HepG2 (cell line): ENCODE data around the gene KLF16. TPM values are rescaled to one million over a fixed set of nuclear protein-coding genes. Genes with fewer than 3 reads are reported as not detected.
A peak's percentile ranks its signal among the peaks of the same experiment; 100 is the strongest.

ENCODE experiments used
- GTF2F1 ChIP-seq: fragments of 150-350 bp; IDR thresholded peaks from 2 replicates; pipeline ENCODE4 v1.6.1; 2014; ENCODE audit warnings: low read length
- HDAC1 ChIP-seq: sonication (generic); formaldehyde crosslinking; IDR thresholded peaks from 2 replicates; pipeline ENCODE4 v1.5.1; 2020; ENCODE audit warnings: mild to moderate bottlenecking, missing genetic modification reagents
- HOXA9 ChIP-seq: sonication (generic); formaldehyde crosslinking; IDR thresholded peaks from 2 replicates; pipeline ENCODE4 v1.8.1; 2022; ENCODE audit warnings: missing genetic modification reagents, mild to moderate bottlenecking, moderate library complexity, borderline replicate concordance
- MED13 ChIP-seq: sonication (generic); formaldehyde crosslinking; IDR thresholded peaks from 2 replicates; pipeline ENCODE4 v1.5.0; 2020; ENCODE audit warnings: missing genetic modification reagents
- MEIS1 ChIP-seq: sonication (generic); formaldehyde crosslinking; IDR thresholded peaks from 2 replicates; pipeline ENCODE4 v1.9.0; 2021; ENCODE audit warnings: mild to moderate bottlenecking, missing genetic modification reagents, moderate library complexity, borderline replicate concordance
- MIER3 ChIP-seq: IDR thresholded peaks from 2 replicates; pipeline ENCODE4 v1.6.1; 2016; ENCODE audit warnings: missing compliant biosample characterization, borderline replicate concordance
- PPARG ChIP-seq: conservative IDR thresholded peaks from 2 replicates; pipeline ENCODE4 v1.6.1; 2016; ENCODE audit warnings: missing biosample characterization, missing genetic modification reagents
- SCMH1 ChIP-seq: sonication (generic); formaldehyde crosslinking; IDR thresholded peaks from 2 replicates; pipeline ENCODE4 v1.9.0; 2021; ENCODE audit warnings: missing genetic modification reagents, mild to moderate bottlenecking, borderline replicate concordance
- SIN3B ChIP-seq: fragments of 150-350 bp; IDR thresholded peaks from 2 replicates; pipeline ENCODE4 v1.6.1; 2014; ENCODE audit warnings: low read length
- SMARCE1 ChIP-seq: fragments of 450-650 bp; IDR thresholded peaks from 2 replicates; pipeline ENCODE4 v1.6.1; 2017; ENCODE audit warnings: borderline replicate concordance
- ZNF251 ChIP-seq: sonication (generic); formaldehyde crosslinking; IDR thresholded peaks from 2 replicates; pipeline ENCODE4 v1.9.0; 2021; ENCODE audit warnings: mild to moderate bottlenecking, missing genetic modification reagents
- ZNF569 ChIP-seq: sonication (generic); formaldehyde crosslinking; IDR thresholded peaks from 2 replicates; pipeline ENCODE4 v1.5.0; 2020; ENCODE audit warnings: mild to moderate bottlenecking, missing genetic modification reagents, moderate library complexity, borderline replicate concordance
- ZNF879 ChIP-seq: sonication (generic); formaldehyde crosslinking; IDR thresholded peaks from 2 replicates; pipeline ENCODE4 v1.8.1; 2023; ENCODE audit warnings: missing genetic modification reagents
- polyA plus RNA-seq, 8 experiments: library from polyadenylated mRNA; depleted of rRNA in 3 of 8; stranded (reverse) in 7 of 8; unstranded in 1 of 8; fragments of >200 nt; fragmentation: Illumina TruSeq in 4 of 8; extraction: Trizol in 4 of 8; gene quantifications; 2 replicates each; pipeline versions ENCODE4 v1.2.1 to v1.2.3, GENCODE V29; 2011 to 2016; ENCODE audit warnings: low read depth in 4 of 8, missing spikeins in 1 of 8, mixed read lengths in 1 of 8; ENCODE audit not compliant: insufficient read depth in 1 of 8
- total RNA-seq, 5 experiments: library from RNA; depleted of rRNA; stranded (reverse); fragments of >200 nt; fragmentation: Illumina TruSeq; extraction: Trizol; gene quantifications; 2 replicates each; pipeline ENCODE4 v1.2.3, GENCODE V29; 2016; ENCODE audit warnings: low read depth in 1 of 5
- TF ChIP-seq, protein P1 (sequence below): sonication (generic); formaldehyde crosslinking; IDR thresholded peaks from 2 replicates; pipeline ENCODE4 v1.8.0; 2022; ENCODE audit warnings: missing genetic modification reagents, mild to moderate bottlenecking, inconsistent platforms, borderline replicate concordance
- TF ChIP-seq, protein P2 (sequence below): sonication (generic); formaldehyde crosslinking; IDR thresholded peaks from 2 replicates; pipeline ENCODE4 v1.4.0; 2020; ENCODE audit warnings: mild to moderate bottlenecking, missing genetic modification reagents
- TF ChIP-seq, protein P3 (sequence below): sonication (generic); formaldehyde crosslinking; IDR thresholded peaks from 2 replicates; pipeline ENCODE4 v1.8.1; 2023; ENCODE audit warnings: mild to moderate bottlenecking, moderate library complexity, missing genetic modification reagents
- TF ChIP-seq, protein P4 (sequence below): sonication (generic); formaldehyde crosslinking; IDR thresholded peaks from 2 replicates; pipeline ENCODE4 v1.4.0; 2020; ENCODE audit warnings: missing genetic modification reagents
- TF ChIP-seq, protein P5 (sequence below): sonication (generic); formaldehyde crosslinking; conservative IDR thresholded peaks from 2 replicates; pipeline ENCODE4 v1.8.0; 2022; ENCODE audit warnings: missing genetic modification reagents
- TF ChIP-seq, protein P6 (sequence below): IDR thresholded peaks from 2 replicates; pipeline ENCODE4 v1.6.1; 2012; ENCODE audit warnings: low read depth, low read length, improper control_type of control experiment

Gene KLF16
- total and polyA plus RNA-seq, 2 of the 13 experiments (the other 11 are each of a cell fraction or from before 2014, with no cell fraction given), result 3.5 to 6.7 TPM

DNA sequence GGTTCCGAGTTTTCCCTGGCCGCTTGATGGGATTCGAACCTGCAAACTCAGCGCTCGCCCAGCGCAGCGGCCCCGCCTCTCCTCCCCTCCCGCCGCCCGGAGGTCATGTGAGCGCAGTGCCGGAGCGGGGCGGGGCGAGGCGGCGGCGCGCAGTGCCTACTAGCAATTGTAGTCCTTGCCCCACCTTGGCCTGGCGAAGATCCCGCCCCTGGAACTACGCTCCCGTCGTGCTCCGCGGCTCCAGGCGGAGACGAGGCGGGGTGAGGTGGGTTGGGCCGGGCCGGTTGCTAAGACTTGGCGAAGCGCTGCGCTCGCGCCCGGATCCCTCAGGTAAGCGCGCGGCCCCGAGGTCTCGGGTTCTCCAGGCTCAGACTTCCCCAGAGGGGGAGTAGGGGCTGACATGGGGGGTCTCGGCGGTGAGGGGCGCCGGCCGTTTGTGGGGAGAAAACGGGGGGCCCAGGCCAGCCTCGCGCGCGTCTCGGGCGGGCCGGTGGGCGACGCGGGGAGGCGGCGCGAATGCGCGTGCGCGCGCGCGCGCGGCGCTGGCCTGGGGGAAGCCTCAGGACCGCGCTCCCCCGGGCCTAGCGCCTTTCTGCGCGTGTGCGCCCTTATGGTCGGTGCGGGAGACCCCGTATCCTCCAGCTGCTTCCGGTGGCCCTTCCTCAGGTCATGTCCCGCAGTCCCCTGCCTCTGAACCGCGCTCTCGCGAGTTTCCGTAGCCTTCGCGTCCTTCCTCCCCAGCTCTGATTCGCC lies 41.9 kb upstream of the KLF16 start, which contains the start of the genes ADAT3 and SCAMP4 (continued):
- TF ChIP-seq, protein P1, sequence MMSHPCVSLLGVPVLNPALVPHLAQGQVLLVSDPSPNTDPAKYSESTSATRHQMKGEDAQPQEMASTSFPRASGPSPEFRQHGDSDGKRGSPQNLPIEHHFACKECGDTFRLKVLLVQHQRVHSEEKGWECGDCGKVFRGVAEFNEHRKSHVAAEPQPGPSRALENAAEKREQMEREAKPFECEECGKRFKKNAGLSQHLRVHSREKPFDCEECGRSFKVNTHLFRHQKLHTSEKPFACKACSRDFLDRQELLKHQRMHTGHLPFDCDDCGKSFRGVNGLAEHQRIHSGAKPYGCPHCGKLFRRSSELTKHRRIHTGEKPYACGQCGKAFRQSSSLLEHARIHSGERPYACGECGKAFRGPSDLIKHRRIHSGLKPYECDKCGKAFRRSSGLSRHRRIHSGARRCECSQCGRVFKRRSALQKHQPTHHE (CRISPR knock-in tag), result no peak
- TF ChIP-seq ZNF879 (CRISPR knock-in tag) (no peak), MIER3 (peak; percentile 30; the same call in 1 of the 2 replicates), ZNF569 (CRISPR knock-in tag) (no peak), HOXA9 (no peak), SMARCE1 (no peak), ZNF251 (CRISPR knock-in tag) (no peak; the same call in 1 of the 2 replicates), MED13 (0 out of 2 replicates have a peak, but pooled peaks have one; percentile 49), GTF2F1 (no peak), PPARG (CRISPR knock-in tag) (no peak), MEIS1 (CRISPR knock-in tag) (no peak; the same call in 1 of the 2 replicates), SIN3B (no peak), SCMH1 (CRISPR knock-in tag) (no peak), HDAC1 (CRISPR knock-in tag) (peak; percentile 54; the same call in 1 of the 2 replicates)
- TF ChIP-seq, protein P2, sequence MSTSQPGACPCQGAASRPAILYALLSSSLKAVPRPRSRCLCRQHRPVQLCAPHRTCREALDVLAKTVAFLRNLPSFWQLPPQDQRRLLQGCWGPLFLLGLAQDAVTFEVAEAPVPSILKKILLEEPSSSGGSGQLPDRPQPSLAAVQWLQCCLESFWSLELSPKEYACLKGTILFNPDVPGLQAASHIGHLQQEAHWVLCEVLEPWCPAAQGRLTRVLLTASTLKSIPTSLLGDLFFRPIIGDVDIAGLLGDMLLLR, result no peak
- TF ChIP-seq, protein P3, sequence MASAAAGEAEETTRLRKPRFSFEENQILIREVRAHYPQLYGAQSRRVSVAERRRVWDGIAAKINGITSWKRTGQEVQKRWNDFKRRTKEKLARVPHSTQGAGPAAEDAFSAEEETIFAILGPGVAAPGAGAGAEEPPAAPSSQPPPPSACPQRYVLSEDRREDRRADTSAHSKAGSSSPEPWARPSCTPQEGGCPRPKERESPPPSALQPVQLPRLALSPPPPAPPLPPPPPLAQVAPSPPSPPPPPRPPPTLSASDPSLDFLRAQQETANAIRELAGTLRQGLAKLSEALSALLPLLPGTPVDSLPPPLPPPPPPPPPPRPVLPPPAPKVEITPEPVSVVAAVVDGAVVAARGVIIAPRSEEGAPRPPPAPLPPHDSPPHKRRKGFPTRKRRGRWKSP, result peak; percentile 85; the same call in 1 of the 2 replicates
- TF ChIP-seq, protein P4, sequence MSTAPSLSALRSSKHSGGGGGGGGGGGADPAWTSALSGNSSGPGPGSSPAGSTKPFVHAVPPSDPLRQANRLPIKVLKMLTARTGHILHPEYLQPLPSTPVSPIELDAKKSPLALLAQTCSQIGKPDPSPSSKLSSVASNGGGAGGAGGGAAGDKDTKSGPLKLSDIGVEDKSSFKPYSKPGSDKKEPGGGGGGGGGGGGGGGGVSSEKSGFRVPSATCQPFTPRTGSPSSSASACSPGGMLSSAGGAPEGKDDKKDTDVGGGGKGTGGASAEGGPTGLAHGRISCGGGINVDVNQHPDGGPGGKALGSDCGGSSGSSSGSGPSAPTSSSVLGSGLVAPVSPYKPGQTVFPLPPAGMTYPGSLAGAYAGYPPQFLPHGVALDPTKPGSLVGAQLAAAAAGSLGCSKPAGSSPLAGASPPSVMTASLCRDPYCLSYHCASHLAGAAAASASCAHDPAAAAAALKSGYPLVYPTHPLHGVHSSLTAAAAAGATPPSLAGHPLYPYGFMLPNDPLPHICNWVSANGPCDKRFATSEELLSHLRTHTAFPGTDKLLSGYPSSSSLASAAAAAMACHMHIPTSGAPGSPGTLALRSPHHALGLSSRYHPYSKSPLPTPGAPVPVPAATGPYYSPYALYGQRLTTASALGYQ (CRISPR knock-in tag), result no peak; the same call in 1 of the 2 replicates
- TF ChIP-seq, protein P5, sequence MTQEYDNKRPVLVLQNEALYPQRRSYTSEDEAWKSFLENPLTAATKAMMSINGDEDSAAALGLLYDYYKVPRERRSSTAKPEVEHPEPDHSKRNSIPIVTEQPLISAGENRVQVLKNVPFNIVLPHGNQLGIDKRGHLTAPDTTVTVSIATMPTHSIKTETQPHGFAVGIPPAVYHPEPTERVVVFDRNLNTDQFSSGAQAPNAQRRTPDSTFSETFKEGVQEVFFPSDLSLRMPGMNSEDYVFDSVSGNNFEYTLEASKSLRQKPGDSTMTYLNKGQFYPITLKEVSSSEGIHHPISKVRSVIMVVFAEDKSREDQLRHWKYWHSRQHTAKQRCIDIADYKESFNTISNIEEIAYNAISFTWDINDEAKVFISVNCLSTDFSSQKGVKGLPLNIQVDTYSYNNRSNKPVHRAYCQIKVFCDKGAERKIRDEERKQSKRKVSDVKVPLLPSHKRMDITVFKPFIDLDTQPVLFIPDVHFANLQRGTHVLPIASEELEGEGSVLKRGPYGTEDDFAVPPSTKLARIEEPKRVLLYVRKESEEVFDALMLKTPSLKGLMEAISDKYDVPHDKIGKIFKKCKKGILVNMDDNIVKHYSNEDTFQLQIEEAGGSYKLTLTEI (CRISPR knock-in tag), result no peak
- TF ChIP-seq, protein P6, sequence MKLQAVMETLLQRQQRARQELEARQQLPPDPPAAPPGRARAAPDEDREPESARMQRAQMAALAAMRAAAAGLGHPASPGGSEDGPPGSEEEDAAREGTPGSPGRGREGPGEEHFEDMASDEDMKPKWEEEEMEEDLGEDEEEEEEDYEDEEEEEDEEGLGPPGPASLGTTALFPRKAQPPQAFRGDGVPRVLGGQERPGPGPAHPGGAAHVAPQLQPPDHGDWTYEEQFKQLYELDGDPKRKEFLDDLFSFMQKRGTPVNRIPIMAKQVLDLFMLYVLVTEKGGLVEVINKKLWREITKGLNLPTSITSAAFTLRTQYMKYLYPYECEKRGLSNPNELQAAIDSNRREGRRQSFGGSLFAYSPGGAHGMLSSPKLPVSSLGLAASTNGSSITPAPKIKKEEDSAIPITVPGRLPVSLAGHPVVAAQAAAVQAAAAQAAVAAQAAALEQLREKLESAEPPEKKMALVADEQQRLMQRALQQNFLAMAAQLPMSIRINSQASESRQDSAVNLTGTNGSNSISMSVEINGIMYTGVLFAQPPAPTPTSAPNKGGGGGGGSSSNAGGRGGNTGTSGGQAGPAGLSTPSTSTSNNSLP, result no peak
